ENCODE measurements around the gene KCNN3.
A peak's percentile ranks its signal among the peaks of the same experiment; 100 is the strongest.

Gene KCNN3

DNA sequence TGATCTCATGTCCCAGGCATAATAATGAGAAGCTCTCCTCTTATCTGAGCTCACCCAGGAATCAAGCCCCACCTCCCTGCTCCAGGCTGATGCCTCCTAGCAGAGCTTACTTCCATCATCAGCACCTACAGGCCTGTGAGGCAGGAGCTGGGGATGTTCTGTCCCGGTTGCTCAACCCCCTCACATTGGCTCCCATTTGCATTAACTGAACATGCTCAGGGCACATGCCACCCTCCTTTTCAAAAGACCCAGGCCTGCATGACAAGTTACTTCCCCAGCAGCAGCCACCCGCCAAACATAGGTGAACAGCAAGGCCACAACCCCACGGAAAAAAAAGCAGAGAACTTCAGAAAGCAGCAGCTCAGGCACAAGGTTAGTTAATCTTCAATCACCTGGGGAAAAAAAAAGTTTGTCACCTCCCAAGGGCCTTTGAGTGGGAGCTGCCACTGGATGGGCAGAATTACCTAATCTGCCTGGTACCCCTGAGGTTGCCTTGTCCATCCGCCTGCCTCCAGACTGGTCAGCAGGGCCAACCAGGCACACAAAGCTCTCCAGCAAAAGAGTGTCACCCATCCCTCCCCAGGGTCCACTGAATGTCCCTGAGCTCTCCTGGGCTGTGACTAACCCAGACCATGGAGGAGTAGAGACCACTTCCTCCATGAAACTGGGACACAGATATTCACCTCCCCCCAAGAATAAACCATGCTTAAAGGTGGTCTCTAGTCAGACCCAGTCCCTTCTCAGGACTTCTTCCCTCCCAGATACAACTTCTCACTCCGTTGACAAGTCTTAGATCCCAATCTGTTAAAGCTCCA lies 4.4 kb downstream of the KCNN3 start:
- TF ChIP-seq, protein P1, sequence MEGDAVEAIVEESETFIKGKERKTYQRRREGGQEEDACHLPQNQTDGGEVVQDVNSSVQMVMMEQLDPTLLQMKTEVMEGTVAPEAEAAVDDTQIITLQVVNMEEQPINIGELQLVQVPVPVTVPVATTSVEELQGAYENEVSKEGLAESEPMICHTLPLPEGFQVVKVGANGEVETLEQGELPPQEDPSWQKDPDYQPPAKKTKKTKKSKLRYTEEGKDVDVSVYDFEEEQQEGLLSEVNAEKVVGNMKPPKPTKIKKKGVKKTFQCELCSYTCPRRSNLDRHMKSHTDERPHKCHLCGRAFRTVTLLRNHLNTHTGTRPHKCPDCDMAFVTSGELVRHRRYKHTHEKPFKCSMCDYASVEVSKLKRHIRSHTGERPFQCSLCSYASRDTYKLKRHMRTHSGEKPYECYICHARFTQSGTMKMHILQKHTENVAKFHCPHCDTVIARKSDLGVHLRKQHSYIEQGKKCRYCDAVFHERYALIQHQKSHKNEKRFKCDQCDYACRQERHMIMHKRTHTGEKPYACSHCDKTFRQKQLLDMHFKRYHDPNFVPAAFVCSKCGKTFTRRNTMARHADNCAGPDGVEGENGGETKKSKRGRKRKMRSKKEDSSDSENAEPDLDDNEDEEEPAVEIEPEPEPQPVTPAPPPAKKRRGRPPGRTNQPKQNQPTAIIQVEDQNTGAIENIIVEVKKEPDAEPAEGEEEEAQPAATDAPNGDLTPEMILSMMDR (IDR thresholded peaks at IDR 0.05; ENCODE audit: insufficient read depth, low read depth, low read length, missing control alignments), result no peak
- peak overlapping the region; percentile 17 for H3K4me3 ChIP-seq (ENCODE audit: low read depth, low read length)
- no peak for DNase-seq (ENCODE audit: low read depth)

DNA sequence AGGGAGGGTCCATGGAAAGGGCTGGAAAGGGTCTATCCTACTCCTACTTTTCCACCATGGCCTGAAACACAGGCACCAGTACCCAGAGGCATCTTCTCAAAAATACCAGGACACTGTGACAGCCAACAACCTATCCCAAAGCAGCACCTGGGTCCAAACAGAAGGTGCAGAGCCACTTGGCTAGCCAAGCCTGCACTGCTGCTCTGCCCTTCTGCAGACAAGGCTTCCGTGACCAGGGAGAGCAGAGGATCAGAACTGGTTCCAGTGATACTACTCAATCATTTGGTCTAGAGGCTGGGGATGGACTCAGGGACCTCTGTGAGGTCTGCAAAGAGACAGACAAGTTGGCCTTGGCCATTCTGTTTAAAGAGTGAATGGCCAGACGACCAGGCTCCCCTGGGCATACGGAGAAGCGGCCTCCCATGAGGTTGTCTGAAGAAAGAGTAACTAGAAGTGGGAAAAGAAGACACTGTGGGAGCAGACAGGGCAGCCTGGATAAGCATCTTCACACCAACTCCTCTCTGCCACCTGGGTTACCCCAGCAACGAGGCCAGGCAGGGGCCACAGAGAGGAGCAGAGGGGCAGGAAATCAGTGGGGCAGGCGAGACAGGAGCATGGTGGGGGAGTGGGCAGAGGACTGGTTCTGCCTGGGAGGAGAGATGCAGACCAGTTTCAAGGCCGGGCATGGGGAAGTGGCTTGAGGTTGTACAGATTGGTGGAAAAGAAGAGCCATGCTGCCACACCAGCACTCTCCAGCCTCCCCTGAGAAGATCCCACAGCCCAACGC lies 5.7 kb downstream of the KCNN3 start:
- TF ChIP-seq, protein P1 (IDR thresholded peaks at IDR 0.05; ENCODE audit: insufficient read depth, low read depth, low read length, missing control alignments), result no peak
- H3K4me3 ChIP-seq (ENCODE audit: low read depth, low read length), result peak overlapping the region; percentile 21
- DNase-seq (ENCODE audit: low read depth), result peak; percentile 50

DNA sequence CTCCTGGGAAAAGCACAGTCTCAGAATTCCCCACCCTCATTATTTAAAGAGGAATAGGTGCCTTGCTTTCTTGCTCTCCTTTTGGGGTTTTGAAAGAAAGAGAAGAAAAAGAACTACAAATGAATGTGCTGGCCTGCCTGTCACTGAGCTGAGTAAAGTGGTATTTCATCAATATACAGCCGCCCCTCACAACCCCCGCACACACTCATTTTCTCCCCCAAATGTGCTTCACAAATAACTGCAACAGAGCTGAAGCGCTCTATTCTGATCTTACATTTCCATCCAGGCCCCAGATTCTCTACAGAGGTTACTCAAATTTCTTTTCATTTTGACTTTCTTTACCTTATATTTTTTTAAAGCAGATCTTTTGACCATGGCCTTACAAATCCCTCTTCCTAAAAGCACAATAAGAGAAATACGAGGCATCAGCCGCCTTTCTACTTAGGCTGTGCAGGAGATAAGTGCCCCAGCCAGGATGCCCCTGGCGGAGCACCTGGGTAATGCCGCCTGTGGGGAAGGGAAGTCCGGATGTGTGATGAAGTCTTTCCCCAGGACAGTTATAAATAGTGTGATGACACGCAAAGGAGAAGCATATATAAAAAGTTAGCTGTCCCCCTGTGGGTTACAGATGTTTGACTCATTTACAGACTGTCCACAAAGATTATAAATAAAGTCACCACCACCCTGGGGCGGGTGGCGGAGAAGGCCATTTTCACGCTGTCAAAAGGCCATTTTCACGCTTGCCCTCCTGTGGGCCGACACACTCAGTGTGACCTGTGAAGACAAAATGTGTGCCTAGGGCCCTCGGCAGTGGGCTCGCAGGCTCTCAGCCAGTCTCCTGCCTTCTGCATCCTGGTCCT lies 6.5 kb downstream of the KCNN3 start:
- TF ChIP-seq, protein P1 (IDR thresholded peaks at IDR 0.05; ENCODE audit: insufficient read depth, low read depth, low read length, missing control alignments), result peak; percentile 82
- peak; percentile 93 for DNase-seq (ENCODE audit: low read depth)
- H3K4me3 ChIP-seq (ENCODE audit: low read depth, low read length), result peak overlapping the region; percentile 21

DNA sequence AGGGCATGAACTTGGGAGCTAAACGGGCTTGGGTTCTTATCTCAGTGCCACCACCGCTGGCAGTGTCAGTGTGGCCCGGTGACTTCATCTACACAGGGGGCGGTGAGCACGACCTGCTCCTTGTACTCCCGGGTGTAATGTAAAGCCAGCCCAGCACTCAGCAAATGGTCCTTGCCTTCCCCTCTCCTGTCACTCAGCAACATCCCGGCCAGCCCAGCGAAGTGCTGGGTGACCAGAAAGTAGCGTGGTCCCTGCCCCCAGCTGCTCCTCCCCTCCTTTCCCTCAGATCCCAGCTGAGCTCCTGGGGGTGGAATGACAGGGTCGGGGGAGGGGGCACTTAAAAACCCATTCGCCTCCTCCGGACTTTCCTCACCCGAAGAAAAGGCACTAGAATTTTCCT lies 7.2 kb downstream of the KCNN3 start:
- TF ChIP-seq, protein P1 (IDR thresholded peaks at IDR 0.05; ENCODE audit: insufficient read depth, low read depth, low read length, missing control alignments), result no peak
- no peak overlapping the region for H3K4me3 ChIP-seq (ENCODE audit: low read depth, low read length)
- DNase-seq (ENCODE audit: low read depth), result no peak

DNA sequence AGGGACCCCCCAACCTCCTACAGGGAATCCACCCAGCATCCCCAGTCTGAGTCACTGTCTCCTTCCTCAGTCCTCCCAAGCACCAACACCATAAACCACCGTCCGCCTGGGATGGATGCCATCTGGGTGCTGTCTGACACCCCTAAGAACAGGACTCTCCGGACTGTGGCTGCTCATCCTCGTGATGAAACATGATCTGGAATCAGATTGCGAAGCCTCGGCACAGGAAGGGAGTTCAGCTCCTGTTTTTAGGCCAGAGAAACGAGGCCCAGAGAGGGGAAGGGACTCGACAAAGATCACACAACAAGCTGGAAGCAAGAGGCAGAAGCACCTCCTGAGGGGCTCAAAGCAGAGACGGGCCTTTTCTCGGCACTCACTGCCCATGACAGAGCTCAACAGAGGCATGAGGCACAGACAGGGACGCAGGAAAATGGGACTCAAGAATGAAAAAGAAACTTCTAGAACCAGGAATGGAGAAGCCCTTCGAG lies 8.4 kb downstream of the KCNN3 start:
- no peak for DNase-seq (ENCODE audit: low read depth)
- no peak overlapping the region for H3K4me3 ChIP-seq (ENCODE audit: low read depth, low read length)
- TF ChIP-seq, protein P1 (IDR thresholded peaks at IDR 0.05; ENCODE audit: insufficient read depth, low read depth, low read length, missing control alignments), result no peak

DNA sequence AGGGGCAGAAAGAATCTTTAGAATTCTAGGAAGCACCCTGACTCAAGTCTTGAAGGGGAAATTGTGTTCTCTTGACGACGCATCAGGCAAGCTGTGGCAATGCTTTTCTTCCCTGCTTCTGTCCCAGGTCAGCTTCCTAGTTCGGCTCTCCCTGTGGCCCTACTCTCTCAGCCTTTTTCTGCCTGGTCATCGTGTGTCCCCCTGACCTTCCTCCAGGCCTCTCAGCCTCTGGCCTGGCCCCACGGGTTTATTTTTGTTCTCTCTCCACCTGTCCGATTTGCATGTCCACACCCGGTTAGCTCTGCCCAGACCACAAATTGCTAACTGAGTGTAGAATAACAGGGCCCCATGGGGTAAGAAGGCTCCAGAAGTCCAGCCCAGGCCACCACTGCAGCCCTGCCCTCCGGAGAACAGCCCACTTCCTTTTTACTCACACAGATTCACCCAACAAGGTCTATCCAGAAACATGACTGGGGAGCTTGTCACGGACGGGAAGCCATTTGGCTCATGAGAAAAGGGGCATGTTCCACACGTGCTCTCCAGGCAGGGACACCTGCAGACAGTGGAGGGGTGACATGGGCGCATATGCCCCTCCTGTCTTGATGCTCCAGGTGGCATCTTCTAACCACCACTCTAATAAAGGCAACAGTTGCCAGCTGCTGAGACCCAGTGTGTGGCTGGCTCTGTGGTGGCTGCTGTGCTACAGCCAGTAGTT lies 9.8 kb downstream of the KCNN3 start:
- H3K4me3 ChIP-seq (ENCODE audit: low read depth, low read length), result peak overlapping the region; percentile 79
- TF ChIP-seq, protein P1 (IDR thresholded peaks at IDR 0.05; ENCODE audit: insufficient read depth, low read depth, low read length, missing control alignments), result no peak
- DNase-seq (ENCODE audit: low read depth), result peak; percentile 96
